ENCODE results near the gene APBB2.
"Not testable (repeated sequence)": the region's sequence is repeated elsewhere in the genome, so short reads cannot be mapped to it uniquely, and the experiment has no call there.

APBB2 gene

DNA sequence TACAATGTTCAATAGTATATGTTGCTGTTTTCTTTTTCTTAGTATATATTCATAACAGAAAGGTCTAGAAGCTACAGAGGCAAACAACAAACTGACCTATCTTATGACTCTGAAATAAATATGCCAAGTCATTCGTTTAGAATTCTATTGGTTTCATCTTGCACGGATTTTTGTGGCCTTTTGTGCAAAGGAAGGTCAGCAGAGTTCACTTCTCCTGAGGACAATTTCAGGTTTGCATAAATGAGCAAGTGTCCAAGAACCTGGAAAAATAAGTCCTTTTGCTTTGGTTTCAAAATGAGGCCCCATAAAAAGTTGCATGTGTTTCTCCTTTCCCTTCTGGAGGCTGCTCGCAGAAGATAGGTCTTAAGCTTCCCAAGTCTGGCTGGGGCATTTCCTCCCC lies 156.9 kb downstream of the APBB2 start:
- in situ Hi-C loops (cut with HindIII; ENCODE audit: low sequenced_read_pairs): no loop called here
- DNase-seq (ENCODE audit: low read depth): peak; percentile 54
- TF ChIP-seq, protein P1, sequence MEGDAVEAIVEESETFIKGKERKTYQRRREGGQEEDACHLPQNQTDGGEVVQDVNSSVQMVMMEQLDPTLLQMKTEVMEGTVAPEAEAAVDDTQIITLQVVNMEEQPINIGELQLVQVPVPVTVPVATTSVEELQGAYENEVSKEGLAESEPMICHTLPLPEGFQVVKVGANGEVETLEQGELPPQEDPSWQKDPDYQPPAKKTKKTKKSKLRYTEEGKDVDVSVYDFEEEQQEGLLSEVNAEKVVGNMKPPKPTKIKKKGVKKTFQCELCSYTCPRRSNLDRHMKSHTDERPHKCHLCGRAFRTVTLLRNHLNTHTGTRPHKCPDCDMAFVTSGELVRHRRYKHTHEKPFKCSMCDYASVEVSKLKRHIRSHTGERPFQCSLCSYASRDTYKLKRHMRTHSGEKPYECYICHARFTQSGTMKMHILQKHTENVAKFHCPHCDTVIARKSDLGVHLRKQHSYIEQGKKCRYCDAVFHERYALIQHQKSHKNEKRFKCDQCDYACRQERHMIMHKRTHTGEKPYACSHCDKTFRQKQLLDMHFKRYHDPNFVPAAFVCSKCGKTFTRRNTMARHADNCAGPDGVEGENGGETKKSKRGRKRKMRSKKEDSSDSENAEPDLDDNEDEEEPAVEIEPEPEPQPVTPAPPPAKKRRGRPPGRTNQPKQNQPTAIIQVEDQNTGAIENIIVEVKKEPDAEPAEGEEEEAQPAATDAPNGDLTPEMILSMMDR (IDR thresholded peaks at IDR 0.05; ENCODE audit: low read depth, low read length, missing control alignments): no peak
- no peak overlapping the region for H3K4me3 ChIP-seq (ENCODE audit: low read depth, low read length)

DNA sequence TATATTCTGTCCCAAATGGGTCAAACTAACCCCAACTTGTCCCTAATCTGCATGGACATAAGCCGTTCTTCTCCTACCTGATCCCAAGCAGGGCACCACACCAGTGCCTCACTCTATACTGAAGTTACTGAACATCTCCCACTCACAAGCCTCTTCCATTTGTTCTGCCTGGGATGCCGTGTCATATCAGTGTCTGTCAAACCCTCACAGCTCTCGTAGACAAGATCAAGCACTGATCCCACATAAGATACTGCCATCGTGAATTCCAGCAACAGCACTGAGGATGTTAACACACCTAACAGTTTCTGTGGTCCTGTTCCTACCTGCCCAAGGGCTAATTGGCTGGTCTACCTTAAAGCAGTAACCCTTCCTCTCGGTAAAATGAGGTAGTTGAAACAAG lies 162.1 kb downstream of the APBB2 start:
- TF ChIP-seq, protein P1 (IDR thresholded peaks at IDR 0.05; ENCODE audit: low read depth, low read length, missing control alignments): no peak
- no peak overlapping the region for H3K4me3 ChIP-seq (ENCODE audit: low read depth, low read length)
- in situ Hi-C loops (cut with HindIII; ENCODE audit: low sequenced_read_pairs): no loop called here
- DNase-seq (ENCODE audit: low read depth): no peak

DNA sequence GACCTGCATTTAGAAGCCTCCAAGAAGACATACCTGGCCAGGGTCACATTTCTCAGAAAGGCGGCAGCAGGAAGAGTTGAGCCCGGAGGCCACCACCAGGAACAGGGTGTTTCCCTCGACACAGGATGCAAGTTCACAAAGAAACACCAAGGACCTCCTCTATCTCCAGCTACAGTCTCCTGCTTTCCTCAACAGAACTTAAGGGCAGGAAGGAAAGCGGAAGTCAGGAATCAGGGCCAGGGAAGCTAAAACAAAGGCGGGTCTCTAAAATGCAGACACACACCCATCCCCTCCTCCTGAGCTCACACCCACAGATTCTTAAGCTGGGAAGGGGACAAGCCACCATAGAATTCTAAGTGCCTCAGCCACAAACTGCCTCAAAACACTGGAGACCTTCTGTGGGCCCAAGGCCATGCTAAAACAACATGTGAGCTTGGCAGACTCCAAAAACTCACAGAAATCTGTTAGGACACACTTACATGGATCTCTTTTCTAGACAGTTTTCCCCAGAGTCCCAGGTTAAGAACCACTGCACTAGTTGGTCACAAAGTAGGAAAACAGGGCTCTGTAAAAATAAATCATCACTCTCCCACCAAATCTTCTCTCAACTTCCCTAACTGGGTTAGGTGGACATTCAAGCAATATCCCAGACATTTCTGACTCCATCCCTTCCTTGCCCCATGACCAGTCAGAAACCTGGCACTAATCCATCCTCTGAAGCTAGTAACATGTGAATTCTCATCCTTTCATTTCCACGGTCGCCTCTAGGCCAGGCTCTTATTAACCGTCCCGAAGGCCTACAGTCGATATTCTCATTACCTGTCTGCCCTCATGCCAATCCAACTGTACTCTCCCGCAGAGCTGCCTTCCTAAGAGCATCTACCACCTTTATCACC lies 163.2 kb downstream of the APBB2 start:
- H3K4me3 ChIP-seq (ENCODE audit: low read depth, low read length): no peak overlapping the region
- DNase-seq (ENCODE audit: low read depth): no peak
- in situ Hi-C loops (cut with HindIII; ENCODE audit: low sequenced_read_pairs): no loop called here
- TF ChIP-seq, protein P1 (IDR thresholded peaks at IDR 0.05; ENCODE audit: low read depth, low read length, missing control alignments): no peak

DNA sequence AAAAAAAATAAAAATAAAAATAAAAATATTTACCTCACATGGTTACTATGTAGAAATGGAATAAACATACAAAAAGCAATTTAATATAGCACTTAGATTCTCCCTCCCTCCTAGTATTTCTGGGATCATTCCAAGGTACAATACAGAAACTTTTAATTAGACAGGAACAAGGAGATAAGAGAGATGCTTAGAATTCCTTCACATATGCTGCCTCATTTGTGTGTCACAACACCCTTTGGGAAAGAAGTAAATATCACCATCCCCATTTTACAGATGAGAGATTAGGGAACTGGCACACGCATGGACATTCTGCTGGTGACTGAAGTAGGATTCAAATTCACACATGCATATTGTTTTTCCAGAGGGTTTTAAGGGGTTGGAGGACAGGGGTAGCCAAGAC lies 164.2 kb downstream of the APBB2 start:
- in situ Hi-C loops (cut with HindIII; ENCODE audit: low sequenced_read_pairs): no loop called here

DNA sequence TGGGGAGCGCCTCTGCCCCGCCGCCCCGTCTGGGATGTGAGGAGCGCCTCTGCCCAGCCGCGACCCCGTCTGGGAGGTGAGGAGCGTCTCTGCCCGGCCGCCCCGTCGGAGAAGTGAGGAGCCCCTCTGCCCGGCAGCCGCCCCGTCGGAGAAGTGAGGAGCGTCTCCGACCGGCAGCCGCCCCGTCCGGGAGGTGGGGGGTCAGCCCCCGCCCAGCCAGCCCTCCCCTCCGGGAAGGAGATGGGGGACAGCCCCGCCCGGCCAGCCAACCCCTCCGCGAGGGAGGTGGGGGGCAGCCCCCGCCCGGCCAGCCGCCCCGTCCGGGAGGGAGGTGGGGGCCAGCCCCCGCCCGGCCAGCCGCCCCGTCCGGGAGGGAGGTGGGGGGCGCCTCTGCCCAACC lies 165.2 kb downstream of the APBB2 start:
- DNase-seq (ENCODE audit: low read depth); H3K4me3 ChIP-seq (ENCODE audit: low read depth, low read length); in situ Hi-C loops (cut with HindIII; ENCODE audit: low sequenced_read_pairs): not testable (repeated sequence)

More for the DNA sequence above, 164.2 kb downstream of the APBB2 start:
- DNase-seq (ENCODE audit: low read depth): no peak
- no peak overlapping the region for H3K4me3 ChIP-seq (ENCODE audit: low read depth, low read length)
- TF ChIP-seq, protein P1 (IDR thresholded peaks at IDR 0.05; ENCODE audit: low read depth, low read length, missing control alignments): no peak

DNA sequence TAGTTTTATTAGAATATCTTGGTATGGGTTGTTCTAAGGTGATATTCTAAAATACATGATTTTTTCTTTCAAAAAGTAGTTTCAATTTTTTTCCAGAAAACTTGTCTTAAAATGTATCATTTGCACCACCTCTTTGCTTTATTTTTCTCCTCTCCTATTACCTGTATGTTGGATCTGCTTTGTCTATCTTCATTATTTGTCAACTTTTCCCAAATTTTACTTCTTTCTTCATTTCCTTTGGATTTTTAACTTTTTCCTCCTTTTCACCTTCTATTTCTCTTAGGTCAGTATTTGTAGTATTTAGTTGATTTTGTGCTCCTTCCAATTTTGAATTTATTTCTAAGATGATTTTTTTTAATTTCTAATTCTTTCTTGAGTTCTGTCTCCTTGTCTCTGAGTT lies 169.6 kb downstream of the APBB2 start:
- H3K4me3 ChIP-seq (ENCODE audit: low read depth, low read length): no peak overlapping the region
- TF ChIP-seq, protein P1 (IDR thresholded peaks at IDR 0.05; ENCODE audit: low read depth, low read length, missing control alignments): no peak
- in situ Hi-C loops (cut with HindIII; ENCODE audit: low sequenced_read_pairs): no loop called here
- no peak for DNase-seq (ENCODE audit: low read depth)

DNA sequence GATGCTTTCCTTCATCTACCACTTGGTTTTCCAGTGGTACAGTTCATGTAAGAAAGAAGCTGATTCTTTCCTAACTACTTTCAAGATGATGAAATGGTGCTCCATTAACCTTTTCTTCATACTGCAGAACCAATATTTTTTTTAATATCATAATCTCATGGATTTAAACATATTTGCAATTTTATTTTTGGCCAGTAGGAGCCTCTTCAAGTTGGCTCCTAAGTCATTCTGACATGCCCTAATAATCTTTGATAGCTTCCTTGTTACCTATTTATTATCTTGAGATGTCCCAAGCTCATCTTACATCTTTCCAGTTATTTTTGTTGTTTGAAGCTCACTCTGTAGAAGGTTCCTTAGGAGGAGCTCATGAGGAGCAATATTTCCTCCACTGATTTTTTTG lies 170.2 kb downstream of the APBB2 start:
- TF ChIP-seq, protein P1 (IDR thresholded peaks at IDR 0.05; ENCODE audit: low read depth, low read length, missing control alignments): no peak
- in situ Hi-C loops (cut with HindIII; ENCODE audit: low sequenced_read_pairs): no loop called here
- DNase-seq (ENCODE audit: low read depth): no peak
- no peak overlapping the region for H3K4me3 ChIP-seq (ENCODE audit: low read depth, low read length)
